Measurements from ENCODE around the gene AZIN2.
"Not testable (repeated sequence)": the region's sequence is repeated elsewhere in the genome, so short reads cannot be mapped to it uniquely, and the experiment has no call there.

The AZIN2 gene

GRCh38 chr1:33131191-33131590 lies 50.2 kb downstream of the AZIN2 start:
- Histone ChIP-seq H3K79me2 (ENCODE audit: low read length) (peaks cover 15% of the 10 kb centered on the region), H3K27ac (ENCODE audit: low read length) (no peak overlapping the region), H3K4me2 (ENCODE audit: low read length) (no peak overlapping the region), H2AFZ (ENCODE audit: low read depth, low read length) (no peak overlapping the region), H3K9ac (ENCODE audit: low read length) (no peak overlapping the region), H3K27me3 (ENCODE audit: low read depth, low read length) (no peaks in the 10 kb centered on the region), H3K4me1 (ENCODE audit: low read length) (peaks cover 10% of the 10 kb centered on the region), H3K9me3 (ENCODE audit: insufficient read depth, low read length) (no peaks in the 10 kb centered on the region), H3K36me3 (replicated peaks; ENCODE audit: low read depth, low read length) (no peaks in the 10 kb centered on the region), H3K4me3 (ENCODE audit: low read length) (no peak overlapping the region), H4K20me1 (ENCODE audit: insufficient read depth, low read length) (no peaks in the 10 kb centered on the region)
- TF ChIP-seq CTCF (IDR thresholded peaks at IDR 0.05; ENCODE audit: low read depth, low read length) (no peak), EZH2phosphoT487 (IDR thresholded peaks at IDR 0.05; ENCODE audit: low read depth) (no peak)

GRCh38 chr1:33132549-33132948 lies 51.6 kb downstream of the AZIN2 start:
- Histone ChIP-seq H2AFZ (ENCODE audit: low read depth, low read length) (no peak overlapping the region), H3K36me3 (replicated peaks; ENCODE audit: low read depth, low read length) (no peaks in the 10 kb centered on the region), H4K20me1 (ENCODE audit: insufficient read depth, low read length) (no peaks in the 10 kb centered on the region), H3K4me3 (ENCODE audit: low read length) (no peak overlapping the region), H3K79me2 (ENCODE audit: low read length) (peaks cover 8% of the 10 kb centered on the region), H3K4me1 (ENCODE audit: low read length) (peaks cover 8% of the 10 kb centered on the region), H3K27me3 (ENCODE audit: low read depth, low read length) (no peaks in the 10 kb centered on the region), H3K9ac (ENCODE audit: low read length) (no peak overlapping the region), H3K9me3 (ENCODE audit: insufficient read depth, low read length) (no peaks in the 10 kb centered on the region), H3K4me2 (ENCODE audit: low read length) (no peak overlapping the region), H3K27ac (ENCODE audit: low read length) (no peak overlapping the region)
- TF ChIP-seq EZH2phosphoT487 (IDR thresholded peaks at IDR 0.05; ENCODE audit: low read depth) (no peak), CTCF (IDR thresholded peaks at IDR 0.05; ENCODE audit: low read depth, low read length) (no peak)

GRCh38 chr1:33133478-33134105 lies 52.6 kb downstream of the AZIN2 start:
- TF ChIP-seq EZH2phosphoT487 (IDR thresholded peaks at IDR 0.05; ENCODE audit: low read depth), result no peak
- no peak for TF ChIP-seq CTCF (IDR thresholded peaks at IDR 0.05; ENCODE audit: low read depth, low read length)
- Histone ChIP-seq H3K9ac (ENCODE audit: low read length) (no peak overlapping the region), H3K4me2 (ENCODE audit: low read length) (no peak overlapping the region), H3K36me3 (replicated peaks; ENCODE audit: low read depth, low read length) (no peaks in the 10 kb centered on the region), H3K4me3 (ENCODE audit: low read length) (no peak overlapping the region), H3K4me1 (ENCODE audit: low read length) (peaks cover 3% of the 10 kb centered on the region), H2AFZ (ENCODE audit: low read depth, low read length) (no peak overlapping the region), H4K20me1 (ENCODE audit: insufficient read depth, low read length) (no peaks in the 10 kb centered on the region), H3K27me3 (ENCODE audit: low read depth, low read length) (no peaks in the 10 kb centered on the region), H3K9me3 (ENCODE audit: insufficient read depth, low read length) (no peaks in the 10 kb centered on the region), H3K27ac (ENCODE audit: low read length) (no peak overlapping the region), H3K79me2 (ENCODE audit: low read length) (peaks cover 2% of the 10 kb centered on the region; the same call in 1 of the 2 replicates)

- H3K4me1 ChIP-seq (ENCODE audit: low read length); H3K79me2 ChIP-seq (ENCODE audit: low read length); H3K36me3 ChIP-seq (replicated peaks; ENCODE audit: low read depth, low read length); H3K9ac ChIP-seq (ENCODE audit: low read length); H3K4me2 ChIP-seq (ENCODE audit: low read length); H3K27me3 ChIP-seq (ENCODE audit: low read depth, low read length); H3K27ac ChIP-seq (ENCODE audit: low read length); H4K20me1 ChIP-seq (ENCODE audit: insufficient read depth, low read length); H3K4me3 ChIP-seq (ENCODE audit: low read length); H3K9me3 ChIP-seq (ENCODE audit: insufficient read depth, low read length); H2AFZ ChIP-seq (ENCODE audit: low read depth, low read length): not testable (repeated sequence)
These were observed 55.1 kb downstream of the AZIN2 start for GRCh38 chr1:33136041-33136440.
